Omental fat pad (tissue), 4 donors: ENCODE results near the gene GABARAP. TPM values are rescaled to one million over a fixed set of nuclear protein-coding genes. Genes with fewer than 3 reads are reported as not detected.
A peak's percentile ranks its signal among the peaks of the same experiment; 100 is the strongest.

Experiments
- ATAC-seq: fragments of 150-250 bp; one replicate; pipeline ENCODE4 v1.9.1; 2016; ENCODE audit warnings: mild to moderate bottlenecking, moderate library complexity; ENCODE audit not compliant: low FRiP score
- DNase-seq: peaks from one replicate; pipeline ENCODE4 v3.0.0-alpha.2; 2019; ENCODE audit warnings: low spot score
- total RNA-seq, 4 donors: library from RNA; depleted of rRNA; stranded (reverse); fragments of >200 nt; gene quantifications; one replicate each; pipeline ENCODE4 v1.1.0, GENCODE V29; 2016
- TF ChIP-seq, protein P1 (sequence below), 3 donors: fragments of 450-650 bp; IDR thresholded peaks; one replicate each; pipeline ENCODE4 v1.5.1; 2016 to 2017; ENCODE audit warnings: antibody characterized with exemption in 3 of 3, mild to moderate bottlenecking in 3 of 3, moderate library complexity in 2 of 3

Gene GABARAP
- total RNA-seq, 4 donors from 2014 or later: 316 to 526 (median 376) TPM

DNA sequence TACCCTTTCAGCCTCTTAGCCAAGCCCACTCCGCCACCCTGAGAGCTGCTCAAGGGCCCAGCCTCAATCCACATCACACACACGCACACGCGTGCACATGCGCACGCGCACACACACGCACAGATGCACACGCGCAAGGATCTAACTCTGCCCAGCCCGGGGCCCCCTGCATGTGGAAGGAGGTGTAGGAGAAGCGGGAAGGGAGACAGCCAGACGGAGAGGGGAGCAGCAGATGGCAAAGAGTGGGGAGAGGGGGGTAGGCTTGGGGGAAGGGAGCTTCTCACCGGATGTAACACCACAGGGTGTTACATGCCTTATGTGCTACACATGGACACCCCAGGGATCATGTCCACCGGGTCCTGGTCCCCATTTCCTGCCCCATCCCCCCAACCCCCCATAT lies 37.9 kb downstream of the GABARAP start:
- TF ChIP-seq, protein P1, sequence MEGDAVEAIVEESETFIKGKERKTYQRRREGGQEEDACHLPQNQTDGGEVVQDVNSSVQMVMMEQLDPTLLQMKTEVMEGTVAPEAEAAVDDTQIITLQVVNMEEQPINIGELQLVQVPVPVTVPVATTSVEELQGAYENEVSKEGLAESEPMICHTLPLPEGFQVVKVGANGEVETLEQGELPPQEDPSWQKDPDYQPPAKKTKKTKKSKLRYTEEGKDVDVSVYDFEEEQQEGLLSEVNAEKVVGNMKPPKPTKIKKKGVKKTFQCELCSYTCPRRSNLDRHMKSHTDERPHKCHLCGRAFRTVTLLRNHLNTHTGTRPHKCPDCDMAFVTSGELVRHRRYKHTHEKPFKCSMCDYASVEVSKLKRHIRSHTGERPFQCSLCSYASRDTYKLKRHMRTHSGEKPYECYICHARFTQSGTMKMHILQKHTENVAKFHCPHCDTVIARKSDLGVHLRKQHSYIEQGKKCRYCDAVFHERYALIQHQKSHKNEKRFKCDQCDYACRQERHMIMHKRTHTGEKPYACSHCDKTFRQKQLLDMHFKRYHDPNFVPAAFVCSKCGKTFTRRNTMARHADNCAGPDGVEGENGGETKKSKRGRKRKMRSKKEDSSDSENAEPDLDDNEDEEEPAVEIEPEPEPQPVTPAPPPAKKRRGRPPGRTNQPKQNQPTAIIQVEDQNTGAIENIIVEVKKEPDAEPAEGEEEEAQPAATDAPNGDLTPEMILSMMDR (IDR thresholded peaks at IDR 0.05): no peak
- ATAC-seq: no peak

DNA sequence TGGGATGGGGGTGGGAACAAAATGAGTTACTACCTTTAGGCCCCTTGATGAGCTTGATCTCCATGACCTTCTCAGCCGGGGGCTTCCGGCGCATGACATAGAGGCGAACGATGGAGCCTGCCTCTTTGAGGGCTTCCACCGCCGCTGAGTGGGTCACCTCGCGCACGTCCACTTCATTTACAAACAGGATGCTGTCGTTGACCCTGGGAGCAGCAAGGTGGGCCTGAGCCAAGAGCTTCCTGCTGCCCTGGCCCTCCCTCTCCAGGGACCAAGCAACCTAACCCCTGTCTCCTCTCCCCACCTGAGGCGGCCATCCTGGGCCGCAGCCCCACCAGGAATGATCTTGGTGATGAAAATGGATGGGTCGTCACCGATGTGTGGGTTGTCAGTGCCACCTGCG lies 38.9 kb downstream of the GABARAP start:
- TF ChIP-seq, protein P1 (IDR thresholded peaks at IDR 0.05): no peak
- ATAC-seq: no peak
- no peak for DNase-seq

More for the DNA sequence above, 37.9 kb downstream of the GABARAP start:
- DNase-seq: no peak

DNA sequence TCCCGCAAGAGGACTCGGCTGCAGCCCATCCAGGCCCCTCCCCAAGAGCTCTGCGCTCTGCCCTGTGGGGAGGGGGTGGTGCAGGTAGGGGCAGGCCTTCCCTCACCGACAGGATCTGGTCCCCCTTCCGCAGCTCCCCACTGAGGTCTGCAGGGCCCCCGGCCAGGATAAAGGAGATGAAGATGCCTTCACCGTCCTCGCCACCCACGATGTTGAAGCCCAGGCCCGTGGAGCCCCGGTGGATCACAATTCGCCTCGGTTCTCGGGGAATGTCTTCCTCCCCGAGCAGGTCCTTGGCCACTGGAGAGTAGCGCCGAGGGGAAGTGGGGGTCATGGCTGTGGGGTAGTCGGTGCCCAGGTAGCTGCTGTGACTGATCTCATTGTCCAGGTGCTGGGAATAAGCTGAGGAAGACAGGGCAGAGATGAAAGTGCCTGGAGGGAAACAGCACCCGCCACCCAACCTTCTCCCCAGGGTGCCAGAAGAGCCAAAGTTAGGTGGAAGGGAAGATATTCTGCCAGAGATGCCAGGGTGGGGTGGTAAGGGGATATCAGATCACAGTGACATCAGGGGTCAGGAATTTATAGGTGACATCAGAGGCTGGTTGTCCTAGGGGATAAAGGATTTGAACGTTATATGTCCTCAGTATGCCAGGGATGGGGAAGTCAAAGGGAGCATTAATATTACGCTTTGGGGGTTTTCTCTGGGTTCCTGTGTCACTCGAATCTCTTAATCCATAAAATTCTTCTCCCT lies 45.4 kb downstream of the GABARAP start:
- no peak for DNase-seq
- TF ChIP-seq, protein P1 (IDR thresholded peaks at IDR 0.05): no peak
- no peak for ATAC-seq

DNA sequence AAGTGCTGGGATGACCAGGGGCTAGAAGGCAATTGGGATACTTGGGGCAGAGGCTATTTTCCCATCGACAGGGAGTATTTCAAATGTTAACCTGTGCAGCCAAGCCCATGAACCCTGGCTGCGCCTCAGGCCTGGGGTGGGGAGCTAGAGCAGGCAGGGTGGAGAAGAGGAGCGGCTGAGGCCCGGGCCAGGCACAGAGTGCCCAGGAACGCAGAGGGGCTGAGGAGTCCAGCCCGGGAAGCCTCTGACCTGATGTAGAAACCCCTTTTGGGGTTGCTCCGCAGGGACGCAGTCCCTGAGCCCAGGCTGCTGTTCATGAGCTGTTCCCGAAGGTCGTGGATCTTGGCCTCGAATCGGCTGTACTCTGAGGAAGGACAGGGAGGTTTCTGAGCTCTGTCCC lies 46.3 kb downstream of the GABARAP start:
- no peak for DNase-seq
- TF ChIP-seq, protein P1 (IDR thresholded peaks at IDR 0.05): no peak
- ATAC-seq: peak; percentile 29

DNA sequence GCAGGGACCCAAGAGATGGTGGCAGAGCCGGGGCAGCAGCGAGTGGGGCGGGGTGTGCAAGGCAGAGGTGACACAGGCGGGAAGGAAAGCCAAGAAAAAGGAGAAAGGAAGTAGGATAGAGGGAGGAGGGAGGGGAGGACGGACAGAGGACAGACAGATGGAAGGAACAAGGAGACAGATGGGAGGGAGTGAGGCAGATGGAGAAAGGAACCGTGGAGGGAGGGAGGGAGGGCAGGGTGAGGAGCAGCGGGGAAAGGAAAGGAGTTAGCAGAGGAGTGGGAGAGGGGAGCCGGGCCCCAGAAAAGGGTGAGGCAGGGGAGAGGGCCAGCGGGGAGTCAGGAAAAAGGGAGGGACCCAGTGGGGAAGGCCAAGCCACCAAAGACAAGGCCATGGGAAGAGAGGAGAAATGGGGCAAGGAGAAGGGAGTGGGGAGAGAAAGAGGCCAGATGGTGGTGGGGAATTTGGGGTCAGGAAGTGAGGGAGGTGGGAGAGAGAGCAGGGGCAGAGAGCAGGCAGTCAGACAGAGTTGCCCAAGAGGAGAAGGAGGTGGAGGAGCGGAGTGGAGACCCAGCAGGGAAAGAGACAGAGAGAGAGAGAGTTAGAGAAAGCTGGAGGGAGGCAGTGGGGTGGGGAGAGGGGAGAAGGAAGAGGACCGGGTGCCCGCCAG lies 49.8 kb downstream of the GABARAP start:
- no peak for ATAC-seq
- DNase-seq: no peak
- TF ChIP-seq, protein P1 (IDR thresholded peaks at IDR 0.05): no peak

DNA sequence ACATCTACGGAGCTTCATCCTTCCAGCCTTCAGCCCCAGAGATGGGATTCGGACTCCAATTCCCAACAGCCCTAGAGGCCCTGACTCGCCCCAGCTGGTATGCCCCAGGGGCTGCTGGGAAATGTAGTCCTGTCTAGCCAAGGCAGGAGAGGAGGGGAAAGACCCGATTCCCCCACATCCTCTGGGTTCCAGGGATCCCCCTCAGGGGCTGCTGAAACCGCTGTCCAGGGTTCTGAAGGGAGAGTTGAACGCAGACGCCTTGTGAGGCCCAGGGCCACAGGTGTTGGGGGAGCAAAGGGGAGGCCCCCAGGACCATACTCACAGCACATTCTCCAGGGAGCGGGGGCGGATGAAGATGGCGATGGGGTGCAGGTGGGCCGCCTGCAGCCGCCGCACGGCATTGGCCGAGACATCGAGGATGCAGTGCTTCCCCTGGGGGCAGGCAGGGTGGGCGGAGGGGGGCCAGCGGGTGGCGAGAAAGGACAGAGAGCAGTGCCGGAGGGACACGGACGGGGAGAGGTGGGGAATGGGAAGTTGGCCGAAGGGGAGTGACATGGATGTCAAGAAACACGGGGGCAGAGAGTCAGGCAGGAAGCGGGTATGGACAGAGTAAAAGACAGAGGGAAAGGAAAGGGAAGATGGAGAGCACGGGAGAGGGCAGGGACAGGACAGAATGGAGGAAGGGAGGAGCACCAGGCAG lies 50.5 kb downstream of the GABARAP start:
- no peak for ATAC-seq
- no peak for DNase-seq
- TF ChIP-seq, protein P1 (IDR thresholded peaks at IDR 0.05): no peak
